DMS 273 treated with DMSO at 0.1 percent for 48 hours (cell line): ENCODE data around the gene IKBKE.
A peak's percentile ranks its signal among the peaks of the same experiment; 100 is the strongest.

ENCODE experiments used
- DNase-seq: peaks from one replicate; lab custom pipeline; 2025; lab: John Stamatoyannopoulos, UW

IKBKE gene

DNA sequence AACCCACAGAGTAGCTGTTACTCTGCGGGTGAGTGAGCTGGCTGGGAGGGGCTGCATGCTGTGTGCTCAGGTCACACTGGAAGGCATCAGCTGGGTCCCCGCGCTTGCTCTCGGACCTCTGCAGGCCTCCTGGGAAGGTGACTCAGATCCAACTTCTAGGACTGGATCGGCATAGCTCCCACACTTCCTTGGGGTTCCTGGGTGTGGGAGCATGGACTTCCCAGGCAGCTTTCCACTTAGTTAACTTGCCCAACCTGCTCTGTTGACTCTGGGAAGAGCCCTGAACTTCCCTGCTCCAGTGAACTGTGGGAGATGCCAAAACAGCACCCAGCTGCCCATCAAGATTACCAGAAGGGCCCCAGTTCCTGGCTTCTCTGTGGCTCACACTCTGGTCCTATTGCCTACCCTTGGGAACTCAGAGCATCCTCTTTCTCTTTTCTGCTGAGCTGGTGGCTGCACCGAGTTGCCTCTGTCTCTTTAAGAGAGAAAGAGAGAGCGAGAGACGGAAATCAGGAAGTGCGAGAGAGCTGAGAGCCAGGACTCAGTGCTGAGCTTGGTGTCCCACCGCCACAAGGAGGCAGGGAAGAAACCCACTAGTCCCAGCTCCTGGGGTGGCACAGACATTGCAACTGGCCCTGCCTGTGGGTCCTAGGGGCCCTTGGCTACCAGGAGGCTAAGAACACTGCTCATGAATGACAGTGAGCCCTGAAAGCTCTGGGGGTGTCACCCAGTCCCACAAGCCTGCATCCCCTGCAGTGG is at the start of gene IKBKE:
IKBKE (plus strand) TSS at position 544 of the 759 bp plus-strand sequence. CDS start 2,752 bp downstream, outside the sequence.
- DNase-seq, result no peak

GRCh38 chr1:206421616-206422340 is 48.5 kb upstream of the IKBKE start:
- DNase-seq, result no peak

DNA sequence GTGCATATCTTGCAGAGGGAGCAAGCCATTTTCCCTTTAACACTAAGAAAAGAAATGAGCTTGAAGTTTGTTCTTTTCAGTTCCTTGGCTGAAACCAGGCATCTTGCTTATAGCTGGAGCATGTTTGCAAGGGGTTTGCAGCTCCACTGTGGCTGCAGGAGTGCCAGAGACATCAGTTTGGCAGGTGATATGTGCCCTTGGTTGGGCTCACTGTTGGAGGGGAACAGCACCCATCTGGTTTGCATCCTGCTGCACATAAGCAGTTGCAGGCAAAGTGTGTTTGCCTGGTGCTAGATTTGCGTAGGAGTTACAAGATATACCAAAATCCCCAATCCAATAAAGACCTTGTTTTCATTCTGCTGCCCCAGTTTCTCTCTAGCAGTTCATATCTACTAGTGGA is 47.8 kb upstream of the IKBKE start:
- no peak for DNase-seq

GRCh38 chr1:206427291-206427690 is 43.0 kb upstream of the IKBKE start:
- DNase-seq, result no peak

DNA sequence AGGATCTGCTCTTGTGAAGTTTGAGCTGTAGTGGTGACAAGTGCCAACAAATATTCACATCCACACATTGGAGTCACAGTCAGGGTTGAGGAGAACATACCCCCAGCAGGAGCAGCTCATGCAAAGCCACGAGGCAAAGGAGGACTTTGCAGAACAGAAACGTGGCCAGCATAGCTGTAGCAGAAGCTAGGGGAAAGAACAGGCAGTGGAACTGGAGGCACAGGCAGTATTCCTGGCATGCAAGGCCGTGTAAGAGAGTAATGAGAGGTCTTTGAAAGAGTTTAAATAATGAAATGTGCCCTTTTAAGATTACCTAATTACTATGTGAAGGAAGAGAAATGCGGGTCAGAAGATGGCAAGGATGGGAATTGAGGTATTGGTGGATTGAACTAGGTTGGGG is 40.9 kb upstream of the IKBKE start:
- DNase-seq, result no peak

DNA sequence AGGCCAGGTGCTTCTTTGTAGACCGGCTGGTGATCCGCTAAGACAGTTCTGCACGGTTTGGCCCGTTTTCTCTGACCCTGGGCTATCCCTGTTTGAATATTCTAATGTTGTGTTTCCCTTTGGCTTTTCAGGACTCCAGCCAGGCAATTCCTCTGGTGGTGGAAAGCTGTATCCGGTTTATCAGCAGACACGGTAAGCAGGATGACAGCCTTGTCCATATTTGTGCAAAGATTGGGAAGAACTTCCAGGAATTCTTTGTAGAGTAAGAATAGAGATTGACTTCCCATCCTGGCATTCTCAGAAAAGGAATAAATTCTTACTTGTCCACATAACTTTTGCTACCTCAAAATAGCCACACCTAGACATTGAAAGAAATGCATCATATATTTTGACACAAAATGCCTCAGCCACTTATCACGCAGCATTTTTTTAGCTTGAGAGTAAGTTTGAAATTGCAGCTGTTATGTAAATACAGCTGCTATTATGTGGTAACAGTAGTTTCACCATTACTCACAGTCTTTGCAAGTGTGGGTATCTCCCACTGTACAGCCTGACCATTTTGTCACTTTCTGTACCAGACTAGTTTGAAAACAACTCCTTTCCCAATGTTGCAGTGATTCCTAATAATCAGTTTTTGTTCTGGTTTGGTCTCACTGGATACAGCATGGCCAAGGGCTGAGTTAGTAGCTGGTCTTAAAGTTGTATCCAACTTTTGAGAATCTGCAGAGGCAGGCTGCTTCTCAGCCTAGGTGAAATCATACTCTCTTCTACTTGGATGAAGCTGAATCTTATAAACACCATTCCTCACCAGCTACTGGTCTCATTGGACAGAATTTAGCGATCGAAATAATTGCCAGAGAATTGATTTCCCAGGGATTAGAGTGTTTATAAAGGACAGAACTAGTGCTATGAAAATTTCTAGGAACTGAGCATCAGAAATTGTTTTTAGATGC is 40.0 kb upstream of the IKBKE start:
- DNase-seq, result no peak

DNA sequence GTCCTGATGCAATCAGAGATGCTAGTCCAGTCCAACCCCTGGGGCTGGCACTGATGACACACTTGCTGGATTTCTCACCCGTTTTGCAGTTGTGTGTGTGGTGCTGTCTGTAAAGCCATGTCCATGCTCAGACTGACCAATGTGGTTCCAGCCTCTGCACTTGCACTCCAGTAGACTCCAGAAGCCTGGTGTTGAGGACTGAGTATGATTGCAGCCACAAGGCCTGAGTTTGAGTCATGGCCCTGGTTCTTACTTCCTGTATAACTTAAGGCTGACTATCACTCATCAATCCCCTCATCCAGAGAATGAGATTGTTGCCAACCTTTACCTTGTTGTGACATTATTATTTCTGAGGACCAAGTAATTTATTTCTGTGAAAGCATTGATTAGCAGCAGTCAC is 34.8 kb upstream of the IKBKE start:
- DNase-seq, result no peak

- no peak for DNase-seq
These were observed 31.7 kb upstream of the IKBKE start for GRCh38 chr1:206438554-206438953.

DNA sequence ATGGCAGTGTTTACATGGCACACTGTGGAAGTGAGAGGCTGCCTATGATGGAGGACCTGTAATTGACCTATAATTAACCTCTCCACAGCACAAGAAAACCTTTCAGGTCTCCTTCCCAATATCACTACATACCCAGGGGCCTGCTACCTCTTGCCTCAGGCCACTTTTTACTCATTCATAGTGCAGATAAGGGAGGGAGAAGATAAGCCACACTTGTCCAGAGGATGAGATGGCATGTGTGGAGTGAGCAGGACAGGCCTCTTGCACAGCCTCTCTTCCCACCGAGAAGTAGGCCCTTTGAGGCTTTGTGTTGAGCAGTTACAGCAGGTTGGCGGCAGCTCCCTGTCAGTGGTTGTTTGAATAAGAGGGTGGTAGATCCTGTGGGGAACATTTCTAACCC is 31.1 kb upstream of the IKBKE start:
- no peak for DNase-seq

DNA sequence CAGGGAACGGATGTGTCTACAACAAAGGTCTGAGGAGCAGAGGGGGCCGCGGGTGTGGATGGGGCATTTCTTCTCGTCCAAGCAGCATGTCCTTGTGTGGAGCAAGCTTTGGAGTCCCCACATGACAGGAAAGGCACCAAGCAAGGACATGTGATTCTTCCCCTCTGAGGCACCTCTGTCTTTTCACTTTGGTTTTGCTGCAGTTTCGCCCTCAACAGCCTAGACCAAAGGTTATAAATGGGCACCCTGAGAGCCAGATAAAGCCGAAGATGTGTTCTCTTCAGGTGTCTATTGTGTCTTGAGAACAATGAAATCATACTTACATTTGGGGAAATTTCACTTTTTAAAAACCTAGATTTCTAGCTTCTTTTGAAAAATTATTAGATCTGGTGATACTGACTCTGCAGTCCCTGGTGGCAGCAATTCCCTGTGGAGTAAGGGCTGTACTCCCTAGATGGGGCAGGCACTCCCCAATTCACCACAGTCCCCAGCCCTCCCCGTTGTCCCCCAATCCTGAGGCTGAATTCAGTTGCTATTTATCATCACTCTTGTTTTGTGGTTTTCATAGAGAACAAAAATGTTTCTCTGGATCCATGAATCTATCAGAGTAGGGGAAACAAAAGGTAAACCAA is 28.8 kb upstream of the IKBKE start:
- no peak for DNase-seq

DNA sequence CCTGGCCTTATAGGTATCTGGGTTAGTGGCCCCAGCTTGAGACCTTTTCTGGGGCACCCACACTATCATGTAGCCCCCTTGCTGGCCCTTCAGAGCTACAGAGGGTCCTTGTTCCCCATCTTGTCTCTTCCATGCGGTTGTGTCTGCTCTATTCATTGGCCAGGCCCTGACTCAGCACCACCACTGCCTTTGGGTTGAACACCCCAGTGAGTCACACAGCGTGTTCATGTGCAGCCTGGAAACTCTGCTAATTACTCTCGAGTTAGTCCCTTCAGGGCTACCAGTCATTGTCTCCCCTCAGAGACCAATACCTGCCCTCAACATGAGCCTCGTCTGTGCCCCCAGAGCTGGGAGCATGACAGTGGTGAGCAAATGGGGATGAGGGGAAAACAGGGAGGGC is 28.2 kb upstream of the IKBKE start:
- DNase-seq, result no peak

GRCh38 chr1:206445116-206445515 is 25.2 kb upstream of the IKBKE start:
- DNase-seq, result no peak

- peak; percentile 64 for DNase-seq
These were observed 24.3 kb upstream of the IKBKE start for GRCh38 chr1:206445911-206446356.

DNA sequence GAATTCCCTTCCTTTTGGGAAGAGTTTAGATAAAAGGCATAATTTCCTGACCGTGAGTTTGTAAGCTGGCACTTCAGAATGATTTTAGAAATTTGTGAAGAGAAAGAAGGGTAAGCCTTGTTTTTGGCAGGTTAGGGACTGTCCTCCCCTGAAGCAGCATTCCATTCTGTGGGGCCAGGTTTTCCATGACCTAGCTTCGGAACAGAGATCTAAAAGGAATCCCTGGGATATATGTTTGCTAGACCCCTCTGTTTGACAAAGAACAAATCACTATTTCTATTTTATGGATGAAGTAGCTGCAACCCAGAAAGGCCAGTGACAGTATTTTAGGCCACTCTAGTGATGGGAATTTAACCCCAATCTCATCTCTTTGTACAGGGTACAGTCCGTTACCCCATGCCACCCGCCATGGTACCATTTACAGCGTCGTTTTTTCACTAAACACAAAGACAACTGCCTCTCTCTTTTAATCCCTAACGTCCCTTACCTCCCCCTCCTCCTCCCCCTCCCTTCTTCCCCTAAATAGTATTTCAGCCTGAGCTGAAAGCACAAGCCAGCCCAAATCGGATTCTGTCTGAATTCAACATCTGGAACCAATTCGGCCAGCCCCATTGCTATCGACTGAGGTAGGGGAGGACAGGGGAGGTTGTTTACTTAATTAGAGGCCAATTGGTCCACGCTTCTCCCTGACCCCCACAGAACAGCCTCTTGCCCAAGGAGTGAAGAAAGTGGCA is 23.4 kb upstream of the IKBKE start:
- no peak for DNase-seq

DNA sequence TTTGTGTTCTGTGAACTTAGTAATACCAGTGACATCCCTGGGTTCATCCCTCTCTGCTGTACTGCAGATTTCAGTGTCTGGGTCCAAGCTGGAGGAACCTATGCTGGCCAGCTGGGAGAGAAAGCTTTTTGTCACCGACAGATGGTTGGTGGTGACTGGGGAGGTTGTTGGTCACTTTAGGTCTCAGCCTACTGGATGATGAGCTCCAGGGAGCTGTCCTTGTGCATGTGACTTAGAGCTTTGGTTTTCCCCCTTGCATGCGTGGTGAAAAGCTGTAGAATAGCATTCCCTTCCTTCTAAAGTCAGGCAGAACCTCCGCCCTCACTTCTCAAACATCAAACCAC is 22.9 kb upstream of the IKBKE start:
- DNase-seq, result no peak

DNA sequence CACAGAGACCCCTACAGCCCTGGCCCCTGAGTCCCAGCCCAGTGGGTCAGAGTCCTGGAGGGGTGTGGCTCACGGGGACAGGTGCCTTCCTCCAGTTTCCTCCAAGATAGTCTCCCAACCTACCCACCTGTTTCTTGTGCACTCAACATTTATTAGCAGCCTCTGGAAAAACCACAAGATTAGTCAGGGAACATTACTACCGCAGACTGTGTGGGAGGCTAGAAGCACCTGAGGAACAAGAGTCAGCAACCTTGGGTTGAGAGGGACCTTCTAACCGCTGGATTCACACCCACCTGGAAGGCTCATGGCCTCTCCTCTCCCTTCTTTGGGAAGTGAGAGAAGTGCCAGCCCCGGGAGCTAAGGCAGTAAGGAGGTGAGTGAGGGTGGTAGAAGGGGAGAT is 22.5 kb upstream of the IKBKE start:
- no peak for DNase-seq

- DNase-seq, result no peak
These were observed 21.8 kb upstream of the IKBKE start for GRCh38 chr1:206448471-206448870.

DNA sequence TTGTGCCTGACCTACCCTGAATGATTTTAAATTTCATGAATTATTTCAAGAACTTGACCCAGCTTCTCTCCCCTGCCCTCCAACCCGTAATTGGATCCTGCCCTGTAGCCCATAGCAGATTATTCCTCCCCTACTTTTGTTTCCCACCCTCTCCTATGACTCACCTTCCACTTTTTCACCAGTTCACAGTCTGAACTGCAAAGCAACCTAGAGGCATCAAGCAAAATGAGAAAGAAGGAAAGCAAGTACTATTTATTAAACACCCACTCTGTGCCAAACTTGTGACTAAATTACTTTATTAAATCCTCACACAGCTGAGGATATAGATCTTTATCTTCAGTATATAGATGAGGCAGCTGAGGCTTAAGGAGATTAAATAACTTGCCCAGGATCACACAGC is 20.7 kb upstream of the IKBKE start:
- no peak for DNase-seq

- no peak for DNase-seq
These were observed 20.0 kb upstream of the IKBKE start for GRCh38 chr1:206450281-206450680.

GRCh38 chr1:206451134-206451686 is 19.1 kb upstream of the IKBKE start:
- no peak for DNase-seq

- no peak for DNase-seq
These were observed 17.2 kb upstream of the IKBKE start for GRCh38 chr1:206453111-206453510.
